GM12873 (cell line): ENCODE data around the gene RPL37A.

ENCODE experiments used
- CTCF ChIP-seq: IDR thresholded peaks from 2 replicates; pipeline ENCODE4 v1.5.1; 2012; ENCODE audit warnings: low read depth, mild to moderate bottlenecking, moderate library complexity, low read length, control low read depth; ENCODE audit not compliant: insufficient read depth; ENCODE audit errors: missing control alignments

Gene RPL37A

GRCh38 chr2:216490061-216490460 is 8.6 kb upstream of the RPL37A start:
- no peak for TF ChIP-seq CTCF

GRCh38 chr2:216491793-216492596 is 6.6 kb upstream of the RPL37A start:
- TF ChIP-seq CTCF, result no peak

- no peak for TF ChIP-seq CTCF
Measured at GRCh38 chr2:216492597-216493333, 5.9 kb upstream of the RPL37A start.

- no peak for TF ChIP-seq CTCF
Measured at GRCh38 chr2:216493334-216493685, 5.3 kb upstream of the RPL37A start.

- no peak for TF ChIP-seq CTCF
Measured at GRCh38 chr2:216495656-216496055, 3.0 kb upstream of the RPL37A start.

GRCh38 chr2:216497382-216498069 is 1.1 kb upstream of the RPL37A start:
- no peak for TF ChIP-seq CTCF

GRCh38 chr2:216498070-216498378 is 620 bp upstream of the RPL37A start:
- TF ChIP-seq CTCF, result no peak
